CD4-positive, alpha-beta memory T cell (primary cell): Measurements from ENCODE around the gene BRF1. TPM values are rescaled to one million over a fixed set of nuclear protein-coding genes. Genes with fewer than 3 reads are reported as not detected.

Experiments
- CTCF ChIA-PET: fragments of 350-600 bp; sonication (Branson Sonifier 250); formaldehyde crosslinking; loops from one replicate; lab custom pipeline; 2021; ENCODE audit warnings: inconsistent platforms; ENCODE audit not compliant: partially characterized antibody; lab: Charles Lee
- POLR2A ChIA-PET: fragments of 350-600 bp; sonication (Branson Sonifier 250); formaldehyde crosslinking; loops from one replicate; lab custom pipeline; 2021; ENCODE audit not compliant: partially characterized antibody; lab: Charles Lee
- DNase-seq, 5 donors: peaks; one replicate each; pipeline versions ENCODE4 v3.0.0 to v3.0.0-alpha.2; 2020 to 2022; ENCODE audit warnings: mixed read lengths in 1 of 5
- H3K27ac ChIP-seq: one replicate; pipeline ENCODE4 v1.7.0; 2013; ENCODE audit warnings: low read depth, low read length
- H3K27me3 ChIP-seq: 2 replicates; pipeline ENCODE4 v1.7.0; 2013; ENCODE audit warnings: mild to moderate bottlenecking, low read length, moderate library complexity; ENCODE audit not compliant: insufficient read depth
- H3K36me3 ChIP-seq: 2 replicates; pipeline ENCODE4 v1.7.0; 2013; ENCODE audit warnings: mild to moderate bottlenecking, low read length, moderate library complexity; ENCODE audit not compliant: insufficient read depth
- H3K4me1 ChIP-seq: 2 replicates; pipeline ENCODE4 v1.7.0; 2013; ENCODE audit warnings: mild to moderate bottlenecking, low read length, moderate library complexity; ENCODE audit not compliant: insufficient read depth
- H3K4me3 ChIP-seq, 2 donors: one replicate each; pipeline ENCODE4 v1.7.0; 2013; ENCODE audit warnings: low read length in 2 of 2, mild to moderate bottlenecking in 1 of 2
- H3K9me3 ChIP-seq, 2 donors: one replicate each; pipeline ENCODE4 v1.7.0; 2013; ENCODE audit warnings: low read length in 2 of 2, control low read depth in 1 of 2; ENCODE audit not compliant: control insufficient read depth in 1 of 2
- H3K27ac Mint-ChIP-seq, 7 donors: one replicate each; pipeline ENCODE4 v1.8.0; 2020 to 2021; ENCODE audit warnings: mixed read lengths in 7 of 7, mild to moderate bottlenecking in 6 of 7, inconsistent platforms in 3 of 7, moderate library complexity in 3 of 7
- H3K27me3 Mint-ChIP-seq, 2 donors: one replicate each; pipeline ENCODE4 v1.8.0; 2020 to 2021; ENCODE audit warnings: mixed read lengths in 2 of 2
- H3K36me3 Mint-ChIP-seq, 2 donors: one replicate each; pipeline ENCODE4 v1.8.0; 2020 to 2021; ENCODE audit warnings: mixed read lengths in 2 of 2, inconsistent platforms in 1 of 2, mild to moderate bottlenecking in 1 of 2
- H3K4me1 Mint-ChIP-seq, 4 donors: one replicate each; pipeline ENCODE4 v1.8.0; 2020 to 2021; ENCODE audit warnings: mixed read lengths in 4 of 4, mild to moderate bottlenecking in 1 of 4
- H3K4me3 Mint-ChIP-seq, 8 donors: one replicate each; pipeline ENCODE4 v1.8.0; 2020 to 2021; ENCODE audit warnings: mixed read lengths in 8 of 8, mild to moderate bottlenecking in 7 of 8, moderate library complexity in 6 of 8, inconsistent platforms in 3 of 8
- H3K9me3 Mint-ChIP-seq, 8 donors: one replicate each; pipeline ENCODE4 v1.8.0; 2020 to 2021; ENCODE audit warnings: mixed read lengths in 8 of 8, mild to moderate bottlenecking in 5 of 8, inconsistent platforms in 3 of 8, moderate library complexity in 1 of 8
- intact Hi-C: fragments of 100-400 bp; cut with micrococcal nuclease; formaldehyde crosslinking; loops from one replicate; pipeline ENCODE4 v1.15.1; 2023
- polyA plus RNA-seq, 2 donors: library from polyadenylated mRNA; unstranded; fragments of 300-500 nt; fragmentation: Illumina TruSeq; gene quantifications; one replicate each; pipeline ENCODE4 v1.2.3, GENCODE V29; 2021
- total RNA-seq, 2 experiments: library from RNA; stranded (reverse); gene quantifications; one replicate each; pipeline ENCODE4 v1.2.3, GENCODE V29; 2021

Gene BRF1
- total and polyA plus RNA-seq, 4 experiments from 2014 or later = 3.0 to 56.0 (median 30.0) TPM

DNA sequence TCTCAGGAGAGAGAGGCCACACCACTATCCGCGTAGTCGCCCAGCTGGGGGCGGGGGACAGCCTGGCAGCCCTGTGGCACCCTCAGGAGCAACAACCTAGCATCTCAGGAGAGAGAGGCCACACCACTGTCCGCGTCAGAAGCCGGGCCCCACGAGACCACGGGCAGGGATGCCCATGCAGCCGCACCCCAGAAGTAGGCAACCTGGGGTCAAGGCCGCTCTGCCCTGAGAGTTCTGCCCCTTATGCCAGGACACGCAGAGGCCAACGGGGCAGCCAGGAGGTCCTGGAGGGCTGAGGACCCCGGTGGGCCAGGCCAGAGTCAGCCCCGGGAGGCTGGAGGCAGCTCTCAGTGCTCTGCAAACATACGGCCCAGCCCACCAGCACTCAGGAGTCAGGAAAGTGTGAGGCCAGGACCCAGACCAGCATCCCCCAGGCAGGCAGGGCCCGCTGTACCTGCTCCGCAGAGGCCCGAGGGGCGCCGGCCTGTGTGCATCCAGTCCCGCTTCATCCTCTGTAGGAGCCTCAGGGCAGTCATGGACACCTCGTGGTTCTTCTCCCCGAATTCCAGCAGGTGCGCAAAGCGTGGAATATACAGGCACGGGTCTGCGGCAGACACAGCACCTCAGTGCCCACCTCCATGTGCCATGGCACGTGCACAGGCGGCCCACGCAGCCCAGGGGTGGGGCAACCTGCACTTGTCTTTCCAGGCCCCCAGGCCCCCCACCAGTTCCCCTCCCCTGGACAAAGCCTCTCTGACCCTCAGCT lies 59.8 kb downstream of the BRF1 start:
- Histone ChIP-seq H3K4me3 (no peak overlapping the region), H3K36me3 (no peaks in the 10 kb centered on the region), H3K27me3 (no peaks in the 10 kb centered on the region), H3K27ac (no peak overlapping the region), H3K9me3 (no peaks in the 10 kb centered on the region), H3K4me1 (no peaks in the 10 kb centered on the region)
- no peaks in the 10 kb centered on the region for H3K9me3 Mint-ChIP-seq
- H3K27me3 Mint-ChIP-seq = no peaks in the 10 kb centered on the region
- H3K36me3 Mint-ChIP-seq = peaks cover 0 to 5% of the 10 kb centered on the region in 2 donors
- H3K4me1 Mint-ChIP-seq = peaks cover 6 to 11% (median 9%) of the 10 kb centered on the region in 4 donors
- intact Hi-C loops = no loop called here
- DNase-seq = no peak
- no peak overlapping the region for H3K4me3 Mint-ChIP-seq
- CTCF ChIA-PET = no interaction called here
- POLR2A ChIA-PET = no interaction called here
- no peak overlapping the region for H3K27ac Mint-ChIP-seq

GRCh38 chr14:105229099-105229655 lies 71.6 kb downstream of the BRF1 start:
- H3K27me3 Mint-ChIP-seq = no peaks in the 10 kb centered on the region
- H3K36me3 Mint-ChIP-seq = peaks cover 3 to 16% of the 10 kb centered on the region in 2 donors
- Histone ChIP-seq H3K9me3 (no peaks in the 10 kb centered on the region), H3K4me1 (no peaks in the 10 kb centered on the region), H3K36me3 (peaks cover 14% of the 10 kb centered on the region), H3K27ac (no peak overlapping the region), H3K4me3 (no peak overlapping the region), H3K27me3 (no peaks in the 10 kb centered on the region)
- no peak overlapping the region for H3K4me3 Mint-ChIP-seq
- H3K9me3 Mint-ChIP-seq = no peaks in the 10 kb centered on the region
- H3K4me1 Mint-ChIP-seq = peaks cover 0 to 1% (median 0%) of the 10 kb centered on the region in 4 donors
- DNase-seq = no peak
- intact Hi-C loops = no loop called here
- H3K27ac Mint-ChIP-seq = no peak overlapping the region
- POLR2A ChIA-PET = no interaction called here
- CTCF ChIA-PET = no interaction called here

GRCh38 chr14:105228562-105228961 lies 72.2 kb downstream of the BRF1 start:
- Histone ChIP-seq H3K9me3 (no peaks in the 10 kb centered on the region), H3K27ac (no peak overlapping the region), H3K36me3 (peaks cover 15% of the 10 kb centered on the region), H3K27me3 (no peaks in the 10 kb centered on the region), H3K4me1 (no peaks in the 10 kb centered on the region), H3K4me3 (no peak overlapping the region)
- no peaks in the 10 kb centered on the region for H3K9me3 Mint-ChIP-seq
- ChIA-PET POLR2A (no interaction called here), CTCF (no interaction called here)
- peaks cover 0 to 1% (median 0%) of the 10 kb centered on the region in 4 donors for H3K4me1 Mint-ChIP-seq
- no peak overlapping the region for H3K27ac Mint-ChIP-seq
- peaks cover 4 to 22% of the 10 kb centered on the region in 2 donors for H3K36me3 Mint-ChIP-seq
- DNase-seq = no peak
- no peak overlapping the region for H3K4me3 Mint-ChIP-seq
- intact Hi-C loops = no loop called here
- no peaks in the 10 kb centered on the region for H3K27me3 Mint-ChIP-seq

GRCh38 chr14:105227346-105227745 lies 73.5 kb downstream of the BRF1 start:
- Histone ChIP-seq H3K36me3 (peaks cover 22% of the 10 kb centered on the region), H3K4me3 (no peak overlapping the region), H3K27me3 (no peaks in the 10 kb centered on the region), H3K27ac (no peak overlapping the region), H3K9me3 (no peaks in the 10 kb centered on the region), H3K4me1 (no peaks in the 10 kb centered on the region)
- Mint-ChIP-seq H3K9me3 (no peaks in the 10 kb centered on the region), H3K27ac (peak overlapping the region in 2 of 7 donors; percentile 12 to 43), H3K4me3 (no peak overlapping the region), H3K36me3 (peaks cover 11 to 29% of the 10 kb centered on the region in 2 donors), H3K27me3 (no peaks in the 10 kb centered on the region), H3K4me1 (peaks cover 0 to 3% (median under 1%) of the 10 kb centered on the region in 4 donors)
- ChIA-PET POLR2A (no interaction called here), CTCF (no interaction called here)
- intact Hi-C loops = no loop called here
- no peak for DNase-seq

DNA sequence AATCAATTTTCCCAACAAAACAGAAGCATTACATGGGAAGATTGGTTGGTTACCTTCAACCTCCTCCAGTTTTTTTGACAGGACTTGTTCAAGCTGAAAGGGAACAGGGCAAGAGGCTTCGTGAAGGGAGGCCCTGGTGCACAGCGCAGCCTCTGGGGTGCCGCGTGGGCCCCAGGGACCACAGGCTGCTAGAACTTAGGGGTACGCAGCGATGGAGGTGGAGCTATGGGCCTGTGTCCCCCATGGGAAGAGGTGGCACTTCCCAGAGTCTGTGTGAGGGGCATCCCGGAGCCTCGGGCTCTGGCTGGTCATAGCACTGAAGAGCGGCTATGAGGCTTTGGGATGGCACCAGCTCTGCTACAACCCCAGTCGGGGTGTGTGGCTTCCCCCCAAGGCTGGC lies 74.6 kb downstream of the BRF1 start:
- H3K27ac ChIP-seq = no peak overlapping the region
- H3K36me3 ChIP-seq = peaks cover 25% of the 10 kb centered on the region
- intact Hi-C loops = no loop called here
- Mint-ChIP-seq H3K27me3 (no peaks in the 10 kb centered on the region), H3K27ac (no peak overlapping the region), H3K4me3 (no peak overlapping the region), H3K4me1 (peaks cover 0 to 3% (median under 1%) of the 10 kb centered on the region in 4 donors), H3K36me3 (peaks cover 18 to 35% of the 10 kb centered on the region in 2 donors), H3K9me3 (no peaks in the 10 kb centered on the region)
- POLR2A ChIA-PET = interaction anchor here (0.5 kb wide), 1 partner anchor 664 kb away, joined by 3 read pairs; no protein-coding TSS in a partner anchor
- CTCF ChIA-PET = no interaction called here
- no peak for DNase-seq
- H3K4me3 ChIP-seq = no peak overlapping the region
- no peaks in the 10 kb centered on the region for H3K4me1 ChIP-seq
- no peaks in the 10 kb centered on the region for H3K9me3 ChIP-seq
- H3K27me3 ChIP-seq = no peaks in the 10 kb centered on the region

- H3K27me3 Mint-ChIP-seq = no peaks in the 10 kb centered on the region
- intact Hi-C loops = no loop called here
- H3K27ac ChIP-seq = no peak overlapping the region
- peaks cover 36% of the 10 kb centered on the region for H3K36me3 ChIP-seq
- no peak overlapping the region for H3K4me3 ChIP-seq
- peaks cover 26 to 37% of the 10 kb centered on the region in 2 donors for H3K36me3 Mint-ChIP-seq
- no peaks in the 10 kb centered on the region for H3K27me3 ChIP-seq
- POLR2A ChIA-PET = no interaction called here
- no peaks in the 10 kb centered on the region for H3K9me3 ChIP-seq
- peak in 1 of 5 donors; percentile 33 for DNase-seq
- H3K4me1 Mint-ChIP-seq = peaks cover 0 to 3% (median under 1%) of the 10 kb centered on the region in 4 donors
- H3K4me1 ChIP-seq = no peaks in the 10 kb centered on the region
- no peaks in the 10 kb centered on the region for H3K9me3 Mint-ChIP-seq
- H3K27ac Mint-ChIP-seq = peak overlapping the region in 1 of 7 donors; percentile 54
- H3K4me3 Mint-ChIP-seq = no peak overlapping the region
- CTCF ChIA-PET = no interaction called here
These were observed 75.8 kb downstream of the BRF1 start for GRCh38 chr14:105224845-105225570.
